Vagina (tissue), 2 donors: ENCODE measurements around the gene PRRT3. TPM values are rescaled to one million over a fixed set of nuclear protein-coding genes. Genes with fewer than 3 reads are reported as not detected.
"Not testable (repeated sequence)": the region's sequence is repeated elsewhere in the genome, so short reads cannot be mapped to it uniquely, and the experiment has no call there.

Experiments
- DNase-seq, 2 donors: peaks; one replicate each; pipeline ENCODE4 v3.0.0-alpha.2; 2017; ENCODE audit errors: extremely low spot score in 2 of 2
- H3K27ac ChIP-seq: fragments of 200-600 bp; sonication (generic); one replicate; pipeline ENCODE4 v1.5.1; 2019
- H3K27me3 ChIP-seq: fragments of 200-600 bp; sonication (generic); one replicate; pipeline ENCODE4 v1.5.1; 2019
- H3K36me3 ChIP-seq, 2 donors: fragments of 200-600 bp; sonication (generic); one replicate each; pipeline ENCODE4 v1.5.1; 2017 to 2019
- H3K4me1 ChIP-seq: fragments of 200-600 bp; sonication (generic); one replicate; pipeline ENCODE4 v1.5.1; 2019
- H3K4me3 ChIP-seq, 2 donors: fragments of 200-600 bp; sonication (generic); 1 replicate in 1 of 2; 2 replicates in 1 of 2; pipeline ENCODE4 v1.5.1; 2016 to 2019
- H3K9me3 ChIP-seq: fragments of 200-600 bp; sonication (generic); one replicate; pipeline ENCODE4 v1.5.1; 2019
- CTCF ChIP-seq, 3 experiments: fragments of 450-650 bp in 2 of 3; fragments of 200-600 bp in 1 of 3; sonication (generic) in 1 of 3; IDR thresholded peaks; one replicate each; pipeline ENCODE4 v1.5.1; 2017 to 2019; ENCODE audit warnings: antibody characterized with exemption in 3 of 3, mild to moderate bottlenecking in 2 of 3, moderate library complexity in 2 of 3
- POLR2A ChIP-seq, 2 donors: fragments of 450-650 bp; IDR thresholded peaks; one replicate each; pipeline ENCODE4 v1.6.1; 2017; ENCODE audit warnings: antibody characterized with exemption in 2 of 2, mild to moderate bottlenecking in 2 of 2, moderate library complexity in 2 of 2
- POLR2AphosphoS5 ChIP-seq, 2 donors: sonication (generic); formaldehyde crosslinking; IDR thresholded peaks; one replicate each; pipeline ENCODE4 v1.9.0; 2017; ENCODE audit warnings: antibody characterized with exemption in 2 of 2, mild to moderate bottlenecking in 2 of 2, low read depth in 1 of 2; ENCODE audit not compliant: insufficient read depth in 1 of 2
- intact Hi-C: fragments of 100-400 bp; cut with DNase I; formaldehyde crosslinking; loops from one replicate; pipeline ENCODE4 v1.15.1; 2023
- total RNA-seq: library from RNA; depleted of rRNA; stranded (reverse); fragments of >200 nt; gene quantifications from one replicate; pipeline ENCODE4 v1.2.3, GENCODE V29; 2016

PRRT3 gene
- total RNA-seq, 1 donor from 2014 or later: 1.7 TPM

- DNase-seq: no peak
- no peak overlapping the region for H3K27ac ChIP-seq
- intact Hi-C loops: no loop called here
- no peaks in the 10 kb centered on the region for H3K27me3 ChIP-seq
- no peak overlapping the region for H3K4me3 ChIP-seq
- no peaks in the 10 kb centered on the region for H3K9me3 ChIP-seq
- no peak for TF ChIP-seq POLR2AphosphoS5 (IDR thresholded peaks at IDR 0.05; ENCODE audit: insufficient read depth in 1 of 2, low read depth in 1 of 2)
- TF ChIP-seq CTCF (IDR thresholded peaks at IDR 0.05): no peak
- no peak for TF ChIP-seq POLR2A (IDR thresholded peaks at IDR 0.05)
- H3K36me3 ChIP-seq: peaks cover 0 to 12% of the 10 kb centered on the region in 2 donors
- H3K4me1 ChIP-seq: peaks cover 30% of the 10 kb centered on the region
These were observed 45.7 kb downstream of the PRRT3 start for GRCh38 chr3:9906480-9906879.

GRCh38 chr3:9903904-9904303 is 48.3 kb downstream of the PRRT3 start:
- Histone ChIP-seq H3K27ac (peak overlapping the region; percentile 69), H3K36me3 (peaks cover 0 to 8% of the 10 kb centered on the region in 2 donors), H3K4me3 (peak overlapping the region in 1 of 2 donors; percentile 48)

GRCh38 chr3:9903238-9903624 is 49.0 kb downstream of the PRRT3 start:
- Histone ChIP-seq H3K36me3 (peaks cover 0 to 2% of the 10 kb centered on the region in 2 donors), H3K4me1 (peaks cover 44% of the 10 kb centered on the region), H3K27me3 (no peaks in the 10 kb centered on the region), H3K4me3 (peak overlapping the region; percentile 37 to 48), H3K9me3 (no peaks in the 10 kb centered on the region), H3K27ac (peak overlapping the region; percentile 69)
- TF ChIP-seq POLR2A (IDR thresholded peaks at IDR 0.05) (no peak), CTCF (IDR thresholded peaks at IDR 0.05) (no peak), POLR2AphosphoS5 (IDR thresholded peaks at IDR 0.05; ENCODE audit: insufficient read depth in 1 of 2, low read depth in 1 of 2) (no peak)
- no peak for DNase-seq
- intact Hi-C loops: no loop called here

More at GRCh38 chr3:9903904-9904303, 48.3 kb downstream of the PRRT3 start:
- DNase-seq: no peak
- H3K27me3 ChIP-seq: no peaks in the 10 kb centered on the region
- TF ChIP-seq POLR2AphosphoS5 (IDR thresholded peaks at IDR 0.05; ENCODE audit: insufficient read depth in 1 of 2, low read depth in 1 of 2): no peak
- TF ChIP-seq POLR2A (IDR thresholded peaks at IDR 0.05): no peak
- TF ChIP-seq CTCF (IDR thresholded peaks at IDR 0.05): no peak
- intact Hi-C loops: no loop called here
- H3K4me1 ChIP-seq: peaks cover 37% of the 10 kb centered on the region
- H3K9me3 ChIP-seq: no peaks in the 10 kb centered on the region

GRCh38 chr3:9902372-9903237 is 49.6 kb downstream of the PRRT3 start, which contains the start of gene IL17RE:
Gene IL17RE (plus strand): TSS chr3:9902848. CDS start chr3:9902933, 85 bp downstream.
- TF ChIP-seq POLR2AphosphoS5 (IDR thresholded peaks at IDR 0.05; ENCODE audit: insufficient read depth in 1 of 2, low read depth in 1 of 2) (peak in 1 of 2 donors; percentile 40), CTCF (IDR thresholded peaks at IDR 0.05) (no peak)

GRCh38 chr3:9901967-9902366 is 50.2 kb downstream of the PRRT3 start:
- no peak for DNase-seq
- no peaks in the 10 kb centered on the region for H3K9me3 ChIP-seq
- H3K36me3 ChIP-seq: no peaks in the 10 kb centered on the region
- H3K27ac ChIP-seq: peak overlapping the region; percentile 47
- intact Hi-C loops: no loop called here
- no peaks in the 10 kb centered on the region for H3K27me3 ChIP-seq
- peaks cover 47% of the 10 kb centered on the region for H3K4me1 ChIP-seq
- no peak overlapping the region for H3K4me3 ChIP-seq
- no peak for TF ChIP-seq POLR2A (IDR thresholded peaks at IDR 0.05)
- TF ChIP-seq POLR2AphosphoS5 (IDR thresholded peaks at IDR 0.05; ENCODE audit: insufficient read depth in 1 of 2, low read depth in 1 of 2): no peak
- no peak for TF ChIP-seq CTCF (IDR thresholded peaks at IDR 0.05)

More at GRCh38 chr3:9902372-9903237, 49.6 kb downstream of the PRRT3 start, which contains the start of gene IL17RE:
- peaks cover 47% of the 10 kb centered on the region for H3K4me1 ChIP-seq
- H3K9me3 ChIP-seq: no peaks in the 10 kb centered on the region
- peak within 1 kb of the TSS; percentile 69 for H3K27ac ChIP-seq
- H3K4me3 ChIP-seq: peak within 1 kb of the TSS; percentile 37 to 48
- DNase-seq: no peak
- intact Hi-C loops: no loop called here
- H3K36me3 ChIP-seq: no peaks in the 10 kb centered on the region
- H3K27me3 ChIP-seq: no peaks in the 10 kb centered on the region

GRCh38 chr3:9900965-9901415 is 51.2 kb downstream of the PRRT3 start:
- H3K27ac ChIP-seq, H3K36me3 ChIP-seq, H3K4me3 ChIP-seq, H3K9me3 ChIP-seq, DNase-seq, H3K27me3 ChIP-seq, intact Hi-C loops: not testable (repeated sequence)
- peaks cover 47% of the 10 kb centered on the region for H3K4me1 ChIP-seq
